ENCODE data around the gene ZNF253. TPM values are rescaled to one million over a fixed set of nuclear protein-coding genes. Genes with fewer than 3 reads are reported as not detected.
"Not testable (repeated sequence)": the region's sequence is repeated elsewhere in the genome, so short reads cannot be mapped to it uniquely, and the experiment has no call there.

ZNF253 gene
- total RNA-seq, 1 donor from 2014 or later = 8.1 TPM

- Histone ChIP-seq H3K27ac (no peak overlapping the region), H3K27me3 (no peaks in the 10 kb centered on the region), H3K4me3 (no peak overlapping the region), H3K9me3 (no peaks in the 10 kb centered on the region), H3K4me1 (no peaks in the 10 kb centered on the region), H3K36me3 (no peaks in the 10 kb centered on the region)
- TF ChIP-seq CTCF (IDR thresholded peaks at IDR 0.05) = no peak
- ATAC-seq (no peak), DNase-seq (no peak)
- intact Hi-C loops (cut with DNase I) = no loop called here
Measured at GRCh38 chr19:19909654-19910053, 44.0 kb downstream of the ZNF253 start.

- ATAC-seq (no peak), DNase-seq (no peak)
- H3K9me3 ChIP-seq = no peaks in the 10 kb centered on the region
- H3K4me3 ChIP-seq = no peak overlapping the region
- intact Hi-C loops (cut with DNase I) = no loop called here
- H3K27me3 ChIP-seq = no peaks in the 10 kb centered on the region
- H3K27ac ChIP-seq = no peak overlapping the region
- TF ChIP-seq CTCF (IDR thresholded peaks at IDR 0.05) = no peak
- no peaks in the 10 kb centered on the region for H3K4me1 ChIP-seq
- no peaks in the 10 kb centered on the region for H3K36me3 ChIP-seq
Measured at GRCh38 chr19:19911150-19911549, 45.5 kb downstream of the ZNF253 start.

GRCh38 chr19:19914596-19914995, 48.9 kb downstream of the ZNF253 start:
- intact Hi-C loops (cut with DNase I) = no loop called here
- Histone ChIP-seq H3K27ac (no peak overlapping the region), H3K4me1 (no peaks in the 10 kb centered on the region), H3K9me3 (no peaks in the 10 kb centered on the region), H3K4me3 (no peak overlapping the region), H3K27me3 (no peaks in the 10 kb centered on the region), H3K36me3 (no peaks in the 10 kb centered on the region)
- TF ChIP-seq CTCF (IDR thresholded peaks at IDR 0.05) = no peak
- DNase-seq (no peak), ATAC-seq (no peak)

GRCh38 chr19:19930417-19930816, 64.7 kb downstream of the ZNF253 start:
- ATAC-seq; H3K36me3 ChIP-seq; H3K27ac ChIP-seq; H3K4me1 ChIP-seq; H3K27me3 ChIP-seq; H3K4me3 ChIP-seq; intact Hi-C loops (cut with DNase I); DNase-seq: not testable (repeated sequence)
- H3K9me3 ChIP-seq = peaks cover 18% of the 10 kb centered on the region
- TF ChIP-seq CTCF (IDR thresholded peaks at IDR 0.05) = peak; percentile 75

GRCh38 chr19:19933432-19934314, 68.0 kb downstream of the ZNF253 start:
- H3K9me3 ChIP-seq = peaks cover 25% of the 10 kb centered on the region
- intact Hi-C loops (cut with DNase I); ATAC-seq; H3K36me3 ChIP-seq; H3K27me3 ChIP-seq; H3K4me1 ChIP-seq; H3K4me3 ChIP-seq; DNase-seq; H3K27ac ChIP-seq: not testable (repeated sequence)

- intact Hi-C loops (cut with DNase I) = no loop called here
- no peak for TF ChIP-seq CTCF (IDR thresholded peaks at IDR 0.05)
- no peaks in the 10 kb centered on the region for H3K27me3 ChIP-seq
- H3K4me3 ChIP-seq = no peak overlapping the region
- DNase-seq (no peak), ATAC-seq (no peak)
- H3K4me1 ChIP-seq = no peaks in the 10 kb centered on the region
- peaks cover 16% of the 10 kb centered on the region for H3K9me3 ChIP-seq
- H3K36me3 ChIP-seq = no peaks in the 10 kb centered on the region
- H3K27ac ChIP-seq = no peak overlapping the region
Measured at GRCh38 chr19:19937403-19937802, 71.7 kb downstream of the ZNF253 start.
